ENCODE results near the gene ARHGEF28.

ARHGEF28 gene

DNA sequence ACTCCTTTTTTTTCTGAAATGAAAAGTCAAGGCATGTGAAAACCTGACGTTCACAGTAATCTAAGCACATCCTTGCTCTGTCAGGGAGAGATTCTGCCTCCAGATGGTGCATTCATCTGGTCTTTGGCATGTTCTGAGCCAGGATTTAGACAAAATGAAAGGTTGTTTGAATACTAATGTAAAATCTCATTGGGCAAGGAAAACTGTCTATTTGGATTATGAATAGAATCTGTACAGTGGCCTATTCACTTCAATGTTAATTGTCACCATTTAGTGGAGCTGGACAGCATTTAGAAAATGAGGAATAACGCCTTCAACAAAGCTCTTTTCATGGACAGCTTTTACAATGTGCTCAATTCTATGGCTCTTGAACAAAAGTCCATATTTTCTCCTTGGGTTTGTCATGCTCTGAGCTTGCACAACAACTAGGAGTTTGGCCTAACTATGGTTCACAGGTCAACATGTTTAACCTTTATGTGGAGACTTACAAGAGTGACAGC is 28.9 kb downstream of the ARHGEF28 start:
- no peak for DNase-seq

GRCh38 chr5:73655521-73656160 is 29.6 kb downstream of the ARHGEF28 start:
- no peak for DNase-seq

- DNase-seq, result no peak
Observed at GRCh38 chr5:73661753-73662152, 35.8 kb downstream of the ARHGEF28 start.

- DNase-seq, result no peak
Observed at GRCh38 chr5:73663161-73663859, 37.3 kb downstream of the ARHGEF28 start.

GRCh38 chr5:73663860-73664240 is 37.9 kb downstream of the ARHGEF28 start:
- no peak for DNase-seq

DNA sequence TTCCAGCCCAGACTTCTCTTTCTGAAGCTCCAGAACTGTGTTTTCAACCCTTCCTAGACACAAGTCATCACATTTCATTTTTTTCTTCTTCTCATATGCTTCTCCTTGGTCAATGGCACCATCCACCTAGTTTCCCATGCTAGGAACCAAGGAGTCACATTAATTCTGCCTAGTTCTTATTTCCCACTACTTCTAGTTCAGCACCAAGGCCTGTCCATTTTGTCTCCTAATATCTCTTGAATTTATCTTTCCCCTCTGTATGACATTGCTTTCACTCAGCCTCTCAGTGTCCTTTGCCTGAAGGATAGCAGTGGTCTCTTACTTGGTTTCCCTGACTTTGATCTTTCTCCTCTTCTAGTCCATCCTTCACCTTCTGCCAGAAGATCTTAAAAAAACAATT is 38.8 kb downstream of the ARHGEF28 start:
- no peak for DNase-seq

GRCh38 chr5:73666891-73667290 is 40.9 kb downstream of the ARHGEF28 start:
- no peak for DNase-seq

GRCh38 chr5:73668017-73668416 is 42.0 kb downstream of the ARHGEF28 start:
- DNase-seq, result no peak

DNA sequence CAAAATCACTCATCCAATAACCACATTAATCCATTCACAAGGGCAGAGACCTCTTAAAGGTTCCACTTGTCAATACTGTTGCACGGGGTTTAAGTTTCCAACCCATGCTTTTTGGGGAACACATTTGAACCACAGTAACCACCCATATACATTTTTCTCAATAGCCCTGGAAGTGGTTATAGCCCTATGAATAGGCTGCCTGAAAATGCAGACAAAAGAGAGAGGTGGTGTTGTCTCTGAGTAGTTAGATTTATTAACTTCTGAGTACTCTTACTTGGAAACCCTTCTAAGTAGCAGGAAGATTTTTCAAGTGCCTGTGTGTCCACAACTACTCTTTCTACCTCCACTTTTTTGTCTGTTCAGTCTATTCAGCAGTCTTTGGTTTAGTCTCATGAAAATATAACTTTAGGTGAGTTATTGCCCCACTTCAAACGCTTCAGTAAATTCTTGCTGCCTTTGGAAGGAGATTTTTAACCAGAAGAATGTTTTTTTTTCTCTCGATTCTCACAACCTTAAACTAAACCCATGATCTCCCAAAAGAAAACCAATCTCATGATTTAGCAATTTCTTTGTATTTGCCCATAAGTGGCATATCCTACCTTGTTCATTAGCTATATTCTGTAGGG is 42.6 kb downstream of the ARHGEF28 start:
- no peak for DNase-seq

GRCh38 chr5:73670731-73671130 is 44.7 kb downstream of the ARHGEF28 start:
- no peak for DNase-seq

DNA sequence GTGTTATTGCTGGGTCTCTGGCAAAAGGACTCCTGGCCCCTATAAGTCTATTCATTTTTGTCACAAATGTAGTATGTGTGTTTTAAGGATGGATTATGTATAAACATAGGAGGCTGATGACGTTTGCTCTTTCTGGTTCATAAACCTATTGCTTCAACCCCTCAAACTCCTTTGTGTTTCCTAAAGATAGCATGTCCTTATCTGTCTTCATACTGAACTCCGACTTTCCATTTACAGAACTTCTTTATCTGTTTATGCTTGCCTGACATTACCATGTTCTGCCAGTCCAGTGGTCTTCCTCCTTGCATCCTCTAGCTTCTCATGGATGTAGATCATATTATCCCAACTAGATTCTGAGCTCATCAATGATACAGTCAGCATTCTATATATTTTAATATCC is 46.1 kb downstream of the ARHGEF28 start:
- no peak for DNase-seq

GRCh38 chr5:73673161-73673591 is 47.2 kb downstream of the ARHGEF28 start:
- no peak for DNase-seq

- DNase-seq, result no peak
Observed at GRCh38 chr5:73674669-73675004, 48.6 kb downstream of the ARHGEF28 start.

DNA sequence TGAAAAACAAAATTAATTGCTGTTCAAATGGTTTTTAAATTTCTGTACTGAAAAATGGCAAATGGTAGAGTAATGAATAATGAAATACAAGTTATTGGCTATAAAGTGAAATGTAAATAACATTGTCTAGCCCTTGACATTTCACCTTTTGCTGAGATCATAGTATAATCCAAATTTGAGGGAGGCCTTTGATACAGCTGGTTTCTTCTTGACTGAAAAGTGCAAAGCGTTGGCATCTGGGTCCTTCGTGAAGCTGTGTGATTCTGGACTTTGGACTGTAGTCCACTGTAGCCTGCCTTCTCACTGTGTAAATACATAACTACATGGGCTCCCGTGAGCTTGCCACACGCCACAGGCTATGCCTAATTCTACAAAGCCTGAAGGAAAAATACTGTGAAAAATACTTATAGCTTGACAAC is 52.3 kb downstream of the ARHGEF28 start:
- DNase-seq, result no peak

DNA sequence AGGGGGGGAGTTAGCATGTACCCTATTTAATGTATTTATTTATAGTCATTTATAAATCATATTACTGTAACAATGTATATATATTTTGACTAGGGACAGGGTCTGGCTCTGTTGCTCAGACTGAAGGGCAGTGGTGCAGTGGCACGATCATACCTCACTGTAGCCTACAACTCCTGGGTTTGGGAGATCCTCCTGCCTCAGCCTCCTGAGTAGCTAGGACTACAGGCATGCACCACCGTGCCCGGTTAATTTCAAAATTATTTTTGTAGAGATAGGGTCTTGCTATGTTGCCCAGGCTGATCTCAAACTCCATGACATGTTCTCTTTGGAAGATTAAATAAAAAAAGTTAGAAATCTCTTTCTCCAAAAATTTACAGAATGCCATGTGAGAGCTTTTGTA is 52.8 kb downstream of the ARHGEF28 start:
- DNase-seq, result no peak

- no peak for DNase-seq
Observed at GRCh38 chr5:73682176-73682575, 56.2 kb downstream of the ARHGEF28 start.

DNA sequence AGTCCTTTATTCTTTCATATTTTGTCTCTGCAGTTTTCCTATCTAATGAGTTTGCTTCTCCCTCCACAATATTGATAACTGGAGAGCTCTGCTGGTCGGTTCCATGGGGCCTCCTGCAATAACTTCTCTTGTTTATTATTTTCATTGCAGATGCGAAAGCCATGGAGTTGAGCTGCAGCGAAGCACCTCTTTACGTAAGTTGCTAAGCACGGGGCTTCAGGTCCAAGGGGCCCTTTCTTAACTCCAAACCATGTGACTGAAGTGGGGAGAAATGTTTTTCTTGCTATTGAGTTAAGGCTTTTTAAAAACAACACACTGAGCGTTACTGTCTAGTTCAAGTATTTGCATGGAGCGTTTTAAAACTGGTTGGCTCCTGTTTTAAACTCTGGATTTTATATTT is 58.7 kb downstream of the ARHGEF28 start:
- no peak for DNase-seq

DNA sequence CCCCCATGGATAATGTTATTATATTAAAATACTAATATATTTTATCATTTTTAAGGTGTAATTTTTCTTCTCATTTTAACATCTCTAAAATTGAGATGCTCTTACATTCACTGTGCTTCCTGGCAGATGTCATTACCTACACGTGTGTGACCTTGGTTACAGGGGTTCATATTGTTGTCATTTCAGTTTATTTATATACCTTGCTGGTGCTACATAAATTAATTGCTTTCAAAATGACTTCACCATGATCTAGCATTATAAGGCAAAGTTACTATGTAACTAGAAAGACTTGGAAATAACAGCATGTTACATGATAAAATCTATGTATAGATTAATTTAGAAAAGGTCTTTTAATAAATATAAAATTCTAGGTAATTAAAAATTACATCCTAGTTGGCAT is 60.9 kb downstream of the ARHGEF28 start:
- DNase-seq, result no peak

DNA sequence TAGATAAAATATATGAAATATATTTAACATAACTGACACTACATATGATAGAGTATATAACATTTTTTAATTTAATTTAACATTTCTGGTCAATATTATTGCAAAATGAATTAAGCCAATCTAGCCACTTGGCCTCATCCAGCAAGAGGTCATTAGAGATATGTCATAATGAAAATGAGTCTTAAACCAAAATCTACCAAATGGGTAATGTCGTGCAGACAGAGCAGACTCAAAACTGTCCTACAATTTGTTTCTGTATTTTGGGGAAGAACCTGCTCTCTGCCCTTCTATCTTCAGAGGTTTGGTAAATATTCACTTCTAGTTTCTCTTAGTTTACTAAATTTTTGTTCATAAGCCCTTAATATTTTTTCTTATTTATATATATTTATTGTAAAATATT is 61.4 kb downstream of the ARHGEF28 start:
- no peak for DNase-seq

GRCh38 chr5:73690015-73690414 is 64.0 kb downstream of the ARHGEF28 start:
- DNase-seq, result no peak

GRCh38 chr5:73691302-73692080 is 65.5 kb downstream of the ARHGEF28 start:
- DNase-seq, result no peak

GRCh38 chr5:73692166-73692640 is 66.2 kb downstream of the ARHGEF28 start:
- DNase-seq, result no peak

DNA sequence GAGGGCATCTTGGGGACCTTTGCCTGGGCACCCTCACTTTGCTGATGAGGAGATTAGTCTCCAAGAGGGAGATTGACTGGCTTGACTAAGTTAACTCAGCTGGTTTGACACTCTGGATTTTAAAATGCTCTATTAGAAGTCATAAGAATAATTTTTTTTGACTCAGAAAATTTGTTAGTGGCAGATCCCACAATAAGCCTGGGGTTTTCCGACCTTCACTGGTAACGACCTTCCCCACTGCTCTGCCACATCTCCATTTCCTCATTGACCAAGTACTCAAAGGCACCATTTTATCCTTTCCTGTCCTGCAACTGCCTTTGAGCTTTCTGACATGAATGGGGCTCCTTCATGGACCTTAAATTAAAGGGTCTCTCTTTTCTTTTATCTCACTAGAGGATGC is 67.0 kb downstream of the ARHGEF28 start:
- no peak for DNase-seq

Data from NK-92 treated with Interleukin-12 subunit alpha and Interleukin-12 subunit beta, amount 100 ng/mL, for 24 hours (cell line).